Vagina (tissue), 2 donors: Measurements from ENCODE around the gene BARX2. TPM values are rescaled to one million over a fixed set of nuclear protein-coding genes. Genes with fewer than 3 reads are reported as not detected.

Source experiments
- DNase-seq, 2 donors: peaks; one replicate each; pipeline ENCODE4 v3.0.0-alpha.2; 2017; ENCODE audit errors: extremely low spot score in 2 of 2
- H3K27ac ChIP-seq: fragments of 200-600 bp; sonication (generic); one replicate; pipeline ENCODE4 v1.5.1; 2019
- H3K27me3 ChIP-seq: fragments of 200-600 bp; sonication (generic); one replicate; pipeline ENCODE4 v1.5.1; 2019
- H3K36me3 ChIP-seq, 2 donors: fragments of 200-600 bp; sonication (generic); one replicate each; pipeline ENCODE4 v1.5.1; 2017 to 2019
- H3K4me1 ChIP-seq: fragments of 200-600 bp; sonication (generic); one replicate; pipeline ENCODE4 v1.5.1; 2019
- H3K4me3 ChIP-seq, 2 donors: fragments of 200-600 bp; sonication (generic); 1 replicate in 1 of 2; 2 replicates in 1 of 2; pipeline ENCODE4 v1.5.1; 2016 to 2019
- H3K9me3 ChIP-seq: fragments of 200-600 bp; sonication (generic); one replicate; pipeline ENCODE4 v1.5.1; 2019
- POLR2A ChIP-seq, 2 donors: fragments of 450-650 bp; IDR thresholded peaks; one replicate each; pipeline ENCODE4 v1.6.1; 2017; ENCODE audit warnings: antibody characterized with exemption in 2 of 2, mild to moderate bottlenecking in 2 of 2, moderate library complexity in 2 of 2
- POLR2AphosphoS5 ChIP-seq, 2 donors: sonication (generic); formaldehyde crosslinking; IDR thresholded peaks; one replicate each; pipeline ENCODE4 v1.9.0; 2017; ENCODE audit warnings: antibody characterized with exemption in 2 of 2, mild to moderate bottlenecking in 2 of 2, low read depth in 1 of 2; ENCODE audit not compliant: insufficient read depth in 1 of 2
- intact Hi-C: fragments of 100-400 bp; cut with DNase I; formaldehyde crosslinking; loops from one replicate; pipeline ENCODE4 v1.15.1; 2023
- total RNA-seq: library from RNA; depleted of rRNA; stranded (reverse); fragments of >200 nt; gene quantifications from one replicate; pipeline ENCODE4 v1.2.3, GENCODE V29; 2016
- TF ChIP-seq, protein P1 (sequence below), 3 experiments: fragments of 450-650 bp in 2 of 3; fragments of 200-600 bp in 1 of 3; sonication (generic) in 1 of 3; IDR thresholded peaks; one replicate each; pipeline ENCODE4 v1.5.1; 2017 to 2019; ENCODE audit warnings: antibody characterized with exemption in 3 of 3, mild to moderate bottlenecking in 2 of 3, moderate library complexity in 2 of 3

BARX2 gene
- total RNA-seq, 1 donor from 2014 or later = 25.3 TPM

- no peak overlapping the region for H3K27ac ChIP-seq
- no peak for DNase-seq
Measured at GRCh38 chr11:129445226-129445625, 69.6 kb downstream of the BARX2 start.

DNA sequence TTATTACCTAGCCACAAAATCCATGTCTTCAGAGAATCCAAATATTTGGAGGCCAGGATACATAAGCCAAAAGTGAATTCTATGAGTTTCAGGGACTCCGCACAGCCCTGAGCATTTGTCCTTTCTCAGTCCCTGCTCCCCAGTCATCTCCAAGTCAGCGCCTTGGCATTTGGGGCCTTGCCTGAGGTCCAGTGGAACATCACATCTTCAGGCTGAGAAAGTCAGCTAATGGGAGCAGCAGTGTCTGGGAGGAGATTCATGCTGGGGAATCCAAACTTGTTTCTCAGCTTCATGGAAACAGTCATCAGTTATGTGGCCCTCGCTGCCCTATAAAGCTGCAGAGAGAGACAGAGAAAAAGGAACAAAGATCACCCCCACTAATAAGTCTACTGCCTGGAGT lies 70.9 kb downstream of the BARX2 start:
- H3K4me3 ChIP-seq = no peak overlapping the region
- H3K27ac ChIP-seq = no peak overlapping the region
- no peaks in the 10 kb centered on the region for H3K4me1 ChIP-seq
- no peaks in the 10 kb centered on the region for H3K27me3 ChIP-seq
- TF ChIP-seq, protein P1, sequence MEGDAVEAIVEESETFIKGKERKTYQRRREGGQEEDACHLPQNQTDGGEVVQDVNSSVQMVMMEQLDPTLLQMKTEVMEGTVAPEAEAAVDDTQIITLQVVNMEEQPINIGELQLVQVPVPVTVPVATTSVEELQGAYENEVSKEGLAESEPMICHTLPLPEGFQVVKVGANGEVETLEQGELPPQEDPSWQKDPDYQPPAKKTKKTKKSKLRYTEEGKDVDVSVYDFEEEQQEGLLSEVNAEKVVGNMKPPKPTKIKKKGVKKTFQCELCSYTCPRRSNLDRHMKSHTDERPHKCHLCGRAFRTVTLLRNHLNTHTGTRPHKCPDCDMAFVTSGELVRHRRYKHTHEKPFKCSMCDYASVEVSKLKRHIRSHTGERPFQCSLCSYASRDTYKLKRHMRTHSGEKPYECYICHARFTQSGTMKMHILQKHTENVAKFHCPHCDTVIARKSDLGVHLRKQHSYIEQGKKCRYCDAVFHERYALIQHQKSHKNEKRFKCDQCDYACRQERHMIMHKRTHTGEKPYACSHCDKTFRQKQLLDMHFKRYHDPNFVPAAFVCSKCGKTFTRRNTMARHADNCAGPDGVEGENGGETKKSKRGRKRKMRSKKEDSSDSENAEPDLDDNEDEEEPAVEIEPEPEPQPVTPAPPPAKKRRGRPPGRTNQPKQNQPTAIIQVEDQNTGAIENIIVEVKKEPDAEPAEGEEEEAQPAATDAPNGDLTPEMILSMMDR (IDR thresholded peaks at IDR 0.05) = no peak
- TF ChIP-seq POLR2A (IDR thresholded peaks at IDR 0.05) (no peak), POLR2AphosphoS5 (IDR thresholded peaks at IDR 0.05; ENCODE audit: insufficient read depth in 1 of 2, low read depth in 1 of 2) (no peak)
- no peaks in the 10 kb centered on the region for H3K36me3 ChIP-seq
- intact Hi-C loops = no loop called here
- DNase-seq = no peak
- H3K9me3 ChIP-seq = no peaks in the 10 kb centered on the region

More at GRCh38 chr11:129445226-129445625, 69.6 kb downstream of the BARX2 start:
- H3K9me3 ChIP-seq = no peaks in the 10 kb centered on the region
- no peak for TF ChIP-seq POLR2A (IDR thresholded peaks at IDR 0.05)
- TF ChIP-seq, protein P1 (IDR thresholded peaks at IDR 0.05) = no peak
- TF ChIP-seq POLR2AphosphoS5 (IDR thresholded peaks at IDR 0.05; ENCODE audit: insufficient read depth in 1 of 2, low read depth in 1 of 2) = no peak
- peaks cover 5% of the 10 kb centered on the region for H3K4me1 ChIP-seq
- intact Hi-C loops = no loop called here
- no peak overlapping the region for H3K4me3 ChIP-seq
- no peaks in the 10 kb centered on the region for H3K27me3 ChIP-seq
- H3K36me3 ChIP-seq = no peaks in the 10 kb centered on the region

- no peak for DNase-seq
- Histone ChIP-seq H3K27me3 (no peaks in the 10 kb centered on the region), H3K36me3 (no peaks in the 10 kb centered on the region), H3K9me3 (no peaks in the 10 kb centered on the region), H3K4me3 (no peak overlapping the region), H3K27ac (no peak overlapping the region), H3K4me1 (no peaks in the 10 kb centered on the region)
- intact Hi-C loops = no loop called here
- TF ChIP-seq POLR2AphosphoS5 (IDR thresholded peaks at IDR 0.05; ENCODE audit: insufficient read depth in 1 of 2, low read depth in 1 of 2) = no peak
- TF ChIP-seq, protein P1 (IDR thresholded peaks at IDR 0.05) = no peak
- TF ChIP-seq POLR2A (IDR thresholded peaks at IDR 0.05) = no peak
Measured at GRCh38 chr11:129447654-129448239, 72.1 kb downstream of the BARX2 start.

GRCh38 chr11:129451524-129451923 lies 75.9 kb downstream of the BARX2 start:
- Histone ChIP-seq H3K27me3 (no peaks in the 10 kb centered on the region), H3K27ac (no peak overlapping the region), H3K36me3 (no peaks in the 10 kb centered on the region), H3K4me3 (no peak overlapping the region), H3K4me1 (no peaks in the 10 kb centered on the region), H3K9me3 (no peaks in the 10 kb centered on the region)
- intact Hi-C loops = no loop called here
- TF ChIP-seq POLR2AphosphoS5 (IDR thresholded peaks at IDR 0.05; ENCODE audit: insufficient read depth in 1 of 2, low read depth in 1 of 2) (no peak), POLR2A (IDR thresholded peaks at IDR 0.05) (no peak)
- TF ChIP-seq, protein P1 (IDR thresholded peaks at IDR 0.05) = no peak
- no peak for DNase-seq

DNA sequence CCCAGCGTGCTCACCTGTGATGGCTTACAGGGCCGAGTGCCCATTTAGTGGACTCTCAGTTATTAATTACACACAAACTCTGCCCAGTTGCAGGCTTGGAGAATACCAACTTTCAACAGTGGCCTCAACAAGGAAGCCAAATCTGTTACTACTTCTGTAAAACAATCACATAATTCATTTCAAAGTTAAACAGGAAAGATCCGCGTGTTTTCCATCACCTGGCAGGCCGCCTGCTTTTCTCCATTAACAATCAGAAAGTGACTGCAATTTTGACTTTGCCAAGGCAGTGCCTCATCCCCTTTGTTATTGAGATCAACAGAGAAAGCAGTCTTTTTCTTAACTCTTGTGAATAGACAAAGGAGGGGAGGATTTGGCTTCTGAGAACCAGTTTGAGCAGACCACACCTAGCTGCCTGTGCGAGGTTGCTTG lies 77.7 kb downstream of the BARX2 start:
- DNase-seq = no peak
- intact Hi-C loops = no loop called here
- H3K9me3 ChIP-seq = no peaks in the 10 kb centered on the region
- H3K27ac ChIP-seq = no peak overlapping the region
- H3K27me3 ChIP-seq = no peaks in the 10 kb centered on the region
- TF ChIP-seq, protein P1 (IDR thresholded peaks at IDR 0.05) = no peak
- TF ChIP-seq POLR2AphosphoS5 (IDR thresholded peaks at IDR 0.05; ENCODE audit: insufficient read depth in 1 of 2, low read depth in 1 of 2) (no peak), POLR2A (IDR thresholded peaks at IDR 0.05) (no peak)
- H3K4me1 ChIP-seq = peaks cover 15% of the 10 kb centered on the region
- no peak overlapping the region for H3K4me3 ChIP-seq
- H3K36me3 ChIP-seq = no peaks in the 10 kb centered on the region
